Loucy (cell line): Measurements from ENCODE around the gene GLDN.

Experiments
- CTCF ChIP-seq: fragments of 200-600 bp; sonication (generic); conservative IDR thresholded peaks from 2 replicates; pipeline ENCODE4 v1.5.1; 2014; ENCODE audit warnings: mild to moderate bottlenecking, antibody characterized with exemption, low read length
- EZH2phosphoT487 ChIP-seq: fragments of 200-600 bp; IDR thresholded peaks from 2 replicates; pipeline ENCODE4 v1.6.1; 2018; ENCODE audit warnings: antibody characterized with exemption, mild to moderate bottlenecking, moderate library complexity, borderline replicate concordance

GRCh38 chr15:51331141-51331540 lies 10.3 kb upstream of the GLDN start:
- TF ChIP-seq CTCF (no peak), EZH2phosphoT487 (no peak)
